Esophagus muscularis mucosa (tissue), 4 donors: ENCODE data around the gene NT5DC1.

Source experiments
- EP300 ChIP-seq: sonication (generic); formaldehyde crosslinking; IDR thresholded peaks from one replicate; pipeline ENCODE4 v1.6.1; 2017; ENCODE audit warnings: antibody characterized with exemption
- POLR2A ChIP-seq: fragments of 450-650 bp; IDR thresholded peaks from one replicate; pipeline ENCODE4 v1.6.1; 2017; ENCODE audit warnings: antibody characterized with exemption, moderate library complexity, mild to moderate bottlenecking, low read depth
- POLR2AphosphoS5 ChIP-seq, 2 donors: sonication (generic); formaldehyde crosslinking; IDR thresholded peaks; one replicate each; pipeline ENCODE4 v1.6.1; 2017; ENCODE audit warnings: antibody characterized with exemption in 2 of 2
- TF ChIP-seq, protein P1 (sequence below), 3 experiments: fragments of 200-600 bp in 2 of 3; fragments of 450-650 bp in 1 of 3; sonication (generic) in 2 of 3; IDR thresholded peaks; one replicate each; pipeline ENCODE4 v1.5.1; 2017 to 2019; ENCODE audit warnings: antibody characterized with exemption in 3 of 3, mild to moderate bottlenecking in 2 of 3, moderate library complexity in 1 of 3

- TF ChIP-seq, protein P1, sequence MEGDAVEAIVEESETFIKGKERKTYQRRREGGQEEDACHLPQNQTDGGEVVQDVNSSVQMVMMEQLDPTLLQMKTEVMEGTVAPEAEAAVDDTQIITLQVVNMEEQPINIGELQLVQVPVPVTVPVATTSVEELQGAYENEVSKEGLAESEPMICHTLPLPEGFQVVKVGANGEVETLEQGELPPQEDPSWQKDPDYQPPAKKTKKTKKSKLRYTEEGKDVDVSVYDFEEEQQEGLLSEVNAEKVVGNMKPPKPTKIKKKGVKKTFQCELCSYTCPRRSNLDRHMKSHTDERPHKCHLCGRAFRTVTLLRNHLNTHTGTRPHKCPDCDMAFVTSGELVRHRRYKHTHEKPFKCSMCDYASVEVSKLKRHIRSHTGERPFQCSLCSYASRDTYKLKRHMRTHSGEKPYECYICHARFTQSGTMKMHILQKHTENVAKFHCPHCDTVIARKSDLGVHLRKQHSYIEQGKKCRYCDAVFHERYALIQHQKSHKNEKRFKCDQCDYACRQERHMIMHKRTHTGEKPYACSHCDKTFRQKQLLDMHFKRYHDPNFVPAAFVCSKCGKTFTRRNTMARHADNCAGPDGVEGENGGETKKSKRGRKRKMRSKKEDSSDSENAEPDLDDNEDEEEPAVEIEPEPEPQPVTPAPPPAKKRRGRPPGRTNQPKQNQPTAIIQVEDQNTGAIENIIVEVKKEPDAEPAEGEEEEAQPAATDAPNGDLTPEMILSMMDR (IDR thresholded peaks at IDR 0.05), result no peak
- TF ChIP-seq POLR2AphosphoS5 (IDR thresholded peaks at IDR 0.05) (no peak), POLR2A (no peak), EP300 (no peak)
Measured at GRCh38 chr6:116078522-116078921, 22.1 kb upstream of the NT5DC1 start.
